GM21529 (cell line): ENCODE measurements around the gene PDGFRB.

Source experiments
- ATAC-seq: cut with Tn5 transposase; IDR thresholded peaks from one replicate; pipeline ENCODE4 v1.9.1; 2021; ENCODE audit not compliant: unreplicated experiment

The PDGFRB gene

DNA sequence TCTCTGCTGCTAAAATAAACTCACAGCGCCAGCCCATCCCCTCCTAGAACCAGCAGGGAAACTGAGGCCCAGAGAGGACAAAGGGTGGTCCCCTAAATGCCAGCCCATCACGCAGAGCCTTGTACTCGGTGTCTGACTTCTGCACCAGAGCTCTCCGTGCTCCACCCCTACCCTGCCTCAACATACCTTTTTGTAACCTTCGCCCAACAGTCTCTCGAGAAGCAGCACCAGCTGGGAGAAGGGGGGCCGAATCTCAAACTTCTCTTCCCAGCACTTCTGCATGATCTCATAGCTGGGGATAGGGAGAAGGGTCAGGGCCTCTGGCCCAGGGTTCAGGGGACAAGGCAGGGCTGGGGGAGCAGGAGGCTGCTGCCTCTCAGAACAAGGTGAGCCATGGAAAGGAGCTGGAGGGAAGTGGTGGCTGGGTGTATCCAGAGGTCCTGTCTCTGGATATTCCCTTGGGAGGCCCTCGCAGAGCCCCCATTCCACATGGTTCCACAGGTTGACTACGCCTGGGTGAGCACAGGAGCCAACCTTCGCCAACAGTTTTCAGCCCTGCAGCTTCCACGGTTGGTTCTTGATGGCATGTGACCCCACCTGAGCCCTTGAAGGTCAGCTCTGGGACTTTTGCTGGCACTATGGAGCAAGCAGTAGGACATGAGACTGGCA is 37.0 kb downstream of the PDGFRB start:
- ATAC-seq: no peak

DNA sequence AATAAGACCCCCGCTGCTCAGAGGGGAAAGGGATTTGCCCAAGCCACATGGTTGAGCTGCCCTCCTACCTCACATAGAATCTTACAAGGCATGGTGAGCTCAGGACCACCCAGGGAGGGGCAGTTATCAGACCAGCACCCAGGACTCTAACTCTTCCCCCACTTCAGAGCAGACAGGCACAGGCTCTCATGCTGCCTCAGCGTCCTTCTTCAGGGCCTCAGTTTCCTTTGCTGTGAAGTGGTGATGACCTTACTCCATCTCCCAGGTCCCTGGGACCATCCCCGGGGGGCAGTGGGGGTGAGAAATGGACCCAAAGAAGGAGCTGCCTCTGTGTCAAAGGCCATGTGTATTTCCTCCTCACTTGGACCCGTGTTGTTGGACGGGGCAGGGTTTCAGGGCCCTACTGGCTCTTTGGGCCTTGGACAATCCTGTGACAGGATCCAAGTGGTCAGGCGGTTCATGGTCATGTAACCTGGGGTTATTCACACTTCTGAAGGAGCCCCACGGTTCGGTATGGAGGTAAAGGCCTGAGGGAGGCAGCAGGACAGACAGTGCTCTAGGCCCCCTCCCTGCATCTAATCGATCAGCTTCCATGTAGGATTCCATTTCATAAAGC is 37.6 kb downstream of the PDGFRB start:
- ATAC-seq: no peak

DNA sequence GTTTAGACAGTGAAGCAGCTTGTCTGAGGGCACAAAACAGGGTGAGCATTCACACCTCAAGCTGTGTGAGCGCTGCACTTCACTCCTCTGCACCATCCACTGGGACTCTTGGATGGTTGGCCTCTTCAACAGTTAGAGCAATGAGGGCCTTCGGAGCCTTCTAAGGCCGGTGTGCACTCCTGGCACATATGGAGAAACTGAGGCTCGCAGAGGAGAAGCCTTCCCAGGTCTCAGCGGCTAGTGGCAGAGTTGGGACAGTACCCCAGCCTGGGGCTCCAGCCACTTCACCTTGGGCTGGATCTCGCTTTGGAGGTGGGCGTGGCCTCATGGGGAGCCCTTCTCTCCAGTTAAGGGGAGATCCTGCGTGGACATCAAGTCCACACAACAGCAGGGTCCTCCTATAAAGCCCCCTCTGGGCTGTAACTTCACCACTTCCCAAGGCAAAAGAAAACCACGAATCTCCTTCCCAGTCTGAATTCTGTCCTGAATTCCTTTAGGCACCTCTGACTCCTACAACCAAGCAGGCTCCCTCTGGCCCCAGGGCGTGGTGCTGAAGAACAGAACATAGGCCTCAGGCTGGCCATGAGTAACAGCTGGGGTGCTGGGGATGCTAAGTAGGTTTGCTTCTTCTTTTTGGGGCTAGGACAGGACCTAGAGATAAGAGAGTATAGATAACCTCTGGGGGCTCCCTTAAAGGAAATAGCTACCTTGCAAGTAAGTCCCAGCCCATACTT is 38.8 kb downstream of the PDGFRB start:
- ATAC-seq: no peak

DNA sequence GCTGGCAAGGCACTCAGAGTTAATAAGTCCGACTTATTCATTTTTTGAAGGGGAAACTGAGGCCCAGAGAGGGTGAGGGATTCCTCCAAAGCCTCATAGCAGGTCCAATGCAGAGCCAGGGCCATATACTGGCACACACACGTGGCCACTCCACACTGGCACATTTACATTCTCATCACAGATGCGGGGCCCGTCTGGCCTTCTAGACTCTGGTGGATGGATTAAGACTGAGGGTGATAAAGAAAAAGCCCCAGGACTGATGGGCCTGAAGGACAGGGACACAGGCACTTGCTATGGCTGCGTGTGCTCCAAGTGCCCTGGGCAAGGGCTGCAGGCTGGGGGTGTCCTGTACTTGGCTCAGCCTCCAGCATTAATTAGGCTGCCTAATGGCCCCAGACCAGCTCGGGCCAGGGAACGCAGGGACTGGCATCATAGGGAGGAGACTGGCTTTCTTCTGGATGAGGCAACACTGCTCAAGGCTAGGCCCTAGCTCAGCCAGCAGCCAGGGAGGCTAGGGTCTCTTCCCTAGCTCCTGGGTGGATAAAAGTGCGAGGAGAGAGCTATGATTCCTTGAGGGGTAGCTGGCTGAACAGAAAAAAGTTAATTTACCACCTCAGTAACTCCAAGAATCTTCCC is 40.8 kb downstream of the PDGFRB start:
- no peak for ATAC-seq

DNA sequence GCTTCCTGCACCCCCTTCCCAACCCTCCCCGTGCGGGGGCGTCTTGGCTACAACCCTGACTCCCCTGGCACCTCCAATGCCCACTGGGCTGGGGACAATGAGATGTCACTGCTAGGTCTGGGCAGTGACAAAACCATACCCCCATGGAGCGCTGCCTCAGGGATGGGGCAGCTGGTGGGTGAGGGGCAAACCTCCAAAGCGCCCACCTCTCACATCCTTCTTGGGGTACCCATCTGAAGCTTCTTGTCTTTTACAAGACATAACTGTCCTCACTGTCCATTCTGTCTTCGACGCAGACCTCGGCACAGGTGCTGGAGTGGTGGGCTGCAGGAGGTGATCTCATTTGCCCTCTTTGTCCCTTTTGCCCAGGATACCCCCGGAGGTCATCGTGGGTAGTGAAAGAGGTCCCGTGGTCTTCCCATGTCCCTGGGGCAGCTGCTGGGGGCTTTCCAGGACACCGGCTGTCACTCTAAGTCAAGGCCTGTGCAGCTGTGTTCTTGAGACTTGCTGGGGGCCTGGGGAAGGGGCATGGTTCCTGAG is 41.5 kb downstream of the PDGFRB start:
- no peak for ATAC-seq

DNA sequence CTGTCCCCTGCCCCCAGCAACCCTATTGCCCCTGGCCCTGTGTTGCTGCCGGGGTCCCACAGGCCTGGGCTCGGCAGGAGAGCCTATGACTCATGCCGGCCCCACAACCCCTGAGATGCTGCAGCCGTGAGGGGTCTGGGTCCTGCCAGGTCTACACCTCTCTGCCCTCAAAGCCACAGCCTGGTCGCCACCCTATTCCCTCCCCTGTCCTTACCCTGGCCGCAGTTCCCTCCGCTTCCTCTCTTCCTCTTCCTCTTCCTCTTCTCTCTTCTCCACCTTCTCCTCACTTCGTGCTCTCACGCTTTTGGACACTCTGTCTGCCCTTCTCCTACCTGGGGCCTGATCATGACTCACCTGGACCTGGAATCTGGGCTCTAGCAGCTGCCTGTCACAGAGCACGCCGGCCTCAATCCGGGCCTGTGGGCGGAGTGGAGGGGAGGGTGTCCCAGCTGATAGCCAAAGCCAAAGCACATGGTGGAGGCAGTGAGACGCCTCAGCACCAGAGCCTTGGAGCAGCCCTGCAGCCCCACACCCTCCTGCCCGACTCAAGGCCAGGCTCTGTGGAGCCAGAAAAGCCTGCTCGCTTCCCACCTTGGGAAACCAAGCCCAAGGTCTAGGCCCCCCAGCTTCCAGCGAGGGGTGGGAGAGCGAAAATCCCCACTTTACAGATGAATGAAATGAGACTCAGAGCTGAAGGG is 42.4 kb downstream of the PDGFRB start:
- ATAC-seq: no peak

DNA sequence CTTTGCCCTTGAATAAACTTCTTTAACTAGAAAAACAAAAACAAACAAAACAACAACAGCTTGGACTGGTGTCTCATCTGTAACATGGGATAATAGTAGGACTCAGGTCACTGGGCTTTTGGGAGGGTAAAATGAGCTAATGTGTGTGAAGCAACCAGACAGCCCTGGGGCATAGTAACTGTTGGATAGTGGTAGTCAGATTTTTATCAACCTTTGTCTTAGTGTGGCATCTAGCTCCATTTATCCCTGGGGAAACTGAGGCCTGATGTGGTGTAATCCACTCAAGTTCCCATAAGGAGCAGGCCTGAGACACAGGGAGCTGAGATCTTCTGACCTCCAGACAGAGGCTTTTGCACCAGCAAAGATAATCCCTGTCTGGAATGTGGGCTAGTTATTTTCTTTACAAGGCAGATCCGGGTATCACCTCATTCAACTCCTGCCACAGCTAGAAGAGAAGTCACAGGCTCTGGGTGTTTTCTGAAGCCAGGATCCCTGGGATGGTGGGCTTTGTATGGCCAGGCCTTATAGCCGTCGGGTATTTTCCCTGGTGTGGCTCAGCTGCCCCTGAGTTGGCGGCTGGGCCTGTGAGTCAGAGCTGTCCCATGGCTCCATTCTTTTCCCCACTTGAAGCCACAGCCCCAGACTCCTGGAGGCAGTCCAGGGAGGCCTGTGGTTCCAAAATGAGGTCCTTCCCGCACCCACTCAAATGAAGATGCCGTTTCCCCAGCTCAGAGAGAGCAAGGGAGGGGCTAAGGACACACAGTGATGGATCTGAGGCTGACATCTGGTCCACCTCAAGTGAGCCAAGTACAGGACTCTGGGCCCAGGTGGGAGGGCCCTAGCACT is 43.2 kb downstream of the PDGFRB start:
- no peak for ATAC-seq

DNA sequence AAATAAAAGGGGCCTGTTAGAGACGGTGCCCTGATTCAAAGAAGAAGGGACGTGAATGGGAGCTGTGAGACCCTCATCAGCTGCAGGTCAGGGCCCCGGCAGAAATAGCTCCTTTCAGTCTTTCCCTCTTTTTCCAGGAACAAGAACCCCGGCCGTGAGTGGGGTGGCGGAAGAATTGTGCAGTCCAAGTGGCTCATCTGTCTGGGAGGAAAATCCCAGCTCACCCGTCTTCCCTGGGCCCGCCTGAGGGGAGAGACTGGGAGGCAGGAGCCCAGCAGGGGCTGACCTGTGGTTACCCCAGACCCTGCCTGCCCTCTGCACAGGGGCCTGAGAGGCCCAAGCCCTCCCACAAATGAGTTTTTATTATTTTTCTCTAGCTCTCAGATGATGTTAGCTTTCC is 44.5 kb downstream of the PDGFRB start:
- no peak for ATAC-seq

DNA sequence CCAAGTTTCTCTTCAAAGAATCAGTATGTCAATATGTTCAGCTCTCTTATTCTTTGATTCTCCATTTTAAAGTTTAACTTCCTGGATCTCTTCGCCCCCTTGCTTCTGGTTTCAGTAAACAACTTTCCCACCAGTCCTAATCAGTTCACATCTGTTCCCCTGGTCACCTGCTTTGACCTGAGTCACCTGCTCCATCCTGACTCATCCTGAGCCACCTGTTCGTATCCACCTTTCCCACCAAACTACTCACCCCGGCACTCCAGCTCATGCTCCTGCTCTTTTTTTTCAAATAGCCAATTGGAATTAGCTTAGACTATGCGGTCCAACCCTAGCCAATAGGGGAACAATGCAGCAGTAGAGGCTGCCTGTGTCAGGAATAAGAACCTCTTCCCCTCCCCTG is 45.7 kb downstream of the PDGFRB start:
- no peak for ATAC-seq

DNA sequence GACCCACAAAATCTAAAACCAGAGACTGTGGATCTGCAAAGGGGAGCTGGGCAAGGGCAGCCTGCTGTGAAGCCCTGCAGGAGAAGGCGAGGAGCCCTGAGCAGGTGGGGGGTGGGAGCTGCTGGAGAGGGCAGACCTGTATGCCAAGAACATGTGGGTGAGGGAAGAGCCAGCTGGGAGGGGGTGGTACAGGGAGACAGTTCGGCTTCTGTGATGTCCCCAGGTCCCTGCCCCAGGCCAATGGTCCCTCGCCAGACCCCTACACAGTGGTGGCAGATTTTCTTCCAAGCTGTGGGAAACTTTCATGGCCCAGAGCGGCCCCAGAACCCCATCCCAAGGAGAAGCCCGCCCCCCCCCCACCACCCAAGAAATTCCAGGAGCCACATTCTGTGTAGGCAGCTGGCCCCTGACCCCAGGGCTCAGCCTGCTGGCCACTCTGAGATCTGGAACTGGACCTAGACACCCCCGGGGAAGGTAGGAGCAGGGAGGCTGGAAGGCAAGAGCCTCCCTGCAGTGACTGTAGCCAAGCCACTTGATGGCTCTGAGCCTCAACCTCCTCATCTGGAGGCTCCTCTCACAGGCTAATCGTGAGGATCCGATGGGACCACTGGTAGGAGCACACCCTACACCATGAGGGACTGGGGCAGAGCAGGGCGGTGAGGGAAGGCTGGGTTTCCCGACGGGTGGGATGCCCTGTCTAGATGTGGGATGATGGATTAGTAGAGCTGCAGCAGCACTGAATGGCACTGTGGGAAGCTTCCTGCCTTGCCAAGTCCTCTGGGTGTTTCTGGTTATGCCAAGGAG is 46.7 kb downstream of the PDGFRB start:
- ATAC-seq: no peak

DNA sequence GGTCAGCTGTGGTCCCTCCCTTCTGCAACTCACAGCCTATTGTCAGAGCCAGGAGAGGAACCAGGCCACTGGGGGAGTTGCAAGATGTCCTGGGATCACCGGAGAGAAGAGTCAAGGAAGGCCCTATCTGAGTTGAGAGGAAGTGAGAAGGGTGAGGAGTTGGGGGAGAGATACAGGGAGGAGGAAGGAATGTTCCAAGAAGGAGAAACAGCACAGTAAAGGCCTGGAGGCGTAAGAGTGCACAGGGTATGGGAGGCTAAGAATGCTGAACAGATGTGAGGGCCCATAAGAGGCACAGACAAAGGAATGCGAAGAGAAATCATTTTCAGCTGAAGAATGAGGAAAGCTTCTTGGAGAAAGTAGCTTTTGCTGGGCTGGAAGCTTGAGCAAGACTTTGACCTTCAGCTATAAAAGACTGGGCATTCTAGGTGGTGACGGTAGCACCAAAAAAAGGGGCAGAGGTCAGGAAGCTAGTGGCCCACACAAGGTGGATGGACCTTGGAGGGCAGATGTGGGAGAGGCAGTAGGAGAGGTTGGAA is 47.7 kb downstream of the PDGFRB start:
- no peak for ATAC-seq

DNA sequence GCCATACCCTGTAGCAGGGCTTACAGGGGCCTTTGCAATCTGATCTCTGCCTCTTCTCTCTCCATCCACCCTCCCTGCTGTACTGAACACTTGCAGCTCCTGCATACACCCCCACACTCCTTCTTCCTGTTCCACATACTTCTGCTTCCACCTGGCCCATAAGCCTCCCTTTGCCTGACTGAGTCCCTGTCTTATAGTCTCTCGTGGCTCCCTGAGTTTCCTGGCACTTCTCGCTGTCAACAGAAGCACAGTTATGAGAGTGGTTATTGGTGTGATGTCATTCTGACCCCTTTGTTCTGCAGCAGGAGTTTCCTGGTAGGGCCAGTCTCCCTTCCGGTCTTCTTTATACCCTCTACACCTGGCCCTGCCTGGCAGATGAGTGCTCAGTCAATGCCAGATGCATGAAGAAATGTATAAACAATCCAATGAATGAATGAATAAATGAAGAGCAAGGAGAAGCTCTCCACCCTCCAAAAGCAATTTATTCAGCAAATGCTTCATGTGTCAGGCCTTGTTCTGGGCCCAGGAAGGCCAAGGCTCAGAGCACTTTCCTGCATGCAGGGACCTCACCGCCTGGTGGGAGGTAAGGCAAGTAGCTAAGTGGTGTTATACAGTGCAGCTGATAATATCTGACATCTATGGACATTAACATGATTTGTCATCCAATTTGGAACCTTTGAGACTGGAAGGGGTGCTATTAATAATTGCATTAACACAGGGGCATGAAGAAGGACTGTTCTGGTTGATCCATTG is 48.8 kb downstream of the PDGFRB start:
- ATAC-seq: no peak

DNA sequence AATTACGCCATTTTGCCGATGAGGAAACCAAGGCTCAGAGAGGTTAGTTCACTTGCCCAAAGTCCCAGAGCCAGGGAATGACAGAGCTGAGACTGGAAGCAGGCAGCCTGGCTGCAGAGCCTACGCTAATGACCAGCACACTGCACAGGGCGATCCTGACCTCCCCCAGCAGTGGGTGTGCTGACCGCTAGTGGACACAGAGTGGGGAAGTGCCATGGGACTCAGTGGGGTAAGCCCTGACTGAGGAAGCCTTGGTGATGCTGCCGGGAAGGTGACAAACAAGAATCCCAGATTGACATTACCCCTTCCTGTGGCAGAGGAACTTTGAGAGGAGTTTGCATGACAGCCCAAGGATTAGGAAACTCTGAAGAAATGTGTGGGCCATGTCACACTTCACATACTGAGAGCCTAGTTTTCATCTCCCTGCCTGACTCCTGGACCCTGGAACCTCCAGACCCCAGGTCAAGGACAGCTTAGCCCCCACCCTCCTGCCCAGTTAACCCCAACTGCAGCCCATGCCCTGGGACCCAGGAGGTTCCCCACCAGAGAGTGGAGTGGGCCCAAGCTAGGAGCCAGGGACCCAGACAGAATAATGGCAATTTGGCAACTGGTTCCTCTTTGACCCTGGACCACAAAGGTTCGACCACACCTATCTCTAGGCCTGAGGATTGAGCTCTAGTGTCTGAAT is 49.6 kb downstream of the PDGFRB start:
- ATAC-seq: no peak

DNA sequence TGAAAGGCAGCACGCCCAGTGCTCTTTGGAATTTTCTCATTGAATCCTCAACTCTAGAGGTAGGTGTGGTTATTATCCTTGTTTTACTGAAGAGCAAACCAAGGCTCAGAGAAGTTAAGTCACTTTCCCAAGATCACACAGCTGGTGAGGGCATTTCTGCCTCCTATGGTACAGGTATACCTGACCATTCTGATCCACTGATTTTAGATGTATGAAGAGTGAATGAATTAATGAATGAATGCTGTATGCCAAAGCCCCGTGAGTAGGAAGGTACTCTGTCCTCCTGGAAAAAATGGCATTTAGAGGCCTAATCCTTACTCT is 51.1 kb downstream of the PDGFRB start:
- no peak for ATAC-seq

DNA sequence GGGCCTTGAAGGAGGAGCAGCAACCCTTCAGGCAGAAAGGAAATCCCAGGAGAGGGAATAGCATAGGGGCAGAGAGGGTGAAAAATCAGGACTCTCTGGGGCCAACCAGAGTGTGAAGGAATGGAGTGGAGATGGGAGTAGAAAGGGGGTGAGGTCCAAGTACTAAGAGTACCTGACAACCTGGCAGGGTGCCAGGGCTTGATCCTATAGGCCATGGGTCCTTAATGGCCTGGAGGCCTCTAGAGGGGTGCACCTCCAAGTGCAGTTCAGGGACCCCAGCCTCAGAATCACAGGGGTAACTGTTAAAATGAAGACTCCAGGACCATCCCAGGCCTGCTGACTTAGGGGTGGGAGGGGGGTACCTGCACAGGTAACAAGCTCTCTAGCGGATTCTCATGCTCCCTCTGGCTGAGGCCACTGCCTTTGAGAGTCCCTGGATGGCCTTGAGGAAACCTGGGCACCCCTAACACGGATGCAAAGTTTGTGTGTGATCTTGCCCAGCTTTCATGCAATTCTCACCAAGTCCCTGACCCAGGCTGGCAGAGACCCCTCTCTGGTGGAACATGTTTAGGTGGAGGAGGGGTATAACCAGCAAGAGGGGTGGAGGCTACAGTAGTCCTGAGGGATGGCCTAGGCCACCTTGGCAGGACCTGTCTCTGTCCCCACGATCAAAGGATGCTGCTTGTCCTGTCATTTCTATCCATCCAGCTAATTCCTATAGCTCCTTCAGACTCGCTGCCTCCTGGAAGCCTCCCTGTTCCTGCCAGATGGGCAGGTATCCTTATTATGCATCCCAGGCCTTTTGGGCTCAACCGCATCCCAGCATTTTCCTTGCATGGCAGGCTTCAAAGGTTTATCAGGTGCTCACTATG is 51.7 kb downstream of the PDGFRB start:
- ATAC-seq: no peak

DNA sequence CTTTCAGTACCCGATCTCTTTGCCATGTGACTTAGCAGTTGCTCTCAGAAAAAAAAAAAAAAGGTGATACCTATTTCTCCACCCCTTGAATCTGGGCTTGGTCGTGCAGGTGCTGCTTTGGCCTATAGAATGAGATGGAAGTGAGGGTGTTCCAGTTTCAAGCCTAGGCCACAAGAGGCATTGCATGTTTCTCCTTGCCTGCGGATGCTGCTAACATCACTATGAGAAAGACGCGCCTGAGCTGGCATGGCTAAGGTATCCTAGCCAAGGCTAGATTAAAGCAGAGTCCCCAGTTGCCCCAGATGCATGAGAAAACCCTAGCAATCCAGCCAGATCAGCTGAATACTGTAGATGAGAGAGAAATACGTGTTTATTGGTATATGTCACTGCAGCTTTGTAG is 54.6 kb downstream of the PDGFRB start:
- no peak for ATAC-seq

DNA sequence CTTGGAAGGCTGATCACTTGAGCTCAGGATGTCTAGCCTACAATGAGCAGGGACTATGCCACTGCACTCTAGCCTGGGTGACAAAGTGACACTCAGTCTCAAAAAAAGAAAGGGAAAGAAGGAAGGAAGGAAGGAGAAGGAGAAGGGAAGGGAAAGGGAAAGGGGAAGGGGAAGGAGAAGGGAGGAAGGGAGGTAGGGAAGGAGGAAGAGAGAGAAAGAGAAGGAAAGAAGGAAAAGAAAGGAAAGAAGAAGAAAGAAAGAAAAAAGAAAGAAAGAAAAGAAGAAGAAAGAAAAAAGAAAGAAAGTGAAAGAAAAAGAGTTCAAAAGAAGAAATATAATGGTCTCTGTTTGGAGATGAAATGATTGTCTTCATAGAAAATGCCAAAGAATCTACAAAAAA is 58.5 kb downstream of the PDGFRB start:
- ATAC-seq: no peak
